NCI-H128 (cell line): ENCODE measurements around the gene MAP6.

ENCODE experiments used
- DNase-seq: peaks from one replicate; lab custom pipeline; 2025; ENCODE audit not compliant: unreplicated experiment; lab: John Stamatoyannopoulos, UW

The MAP6 gene

GRCh38 chr11:75571625-75572024 lies 97.2 kb downstream of the MAP6 start:
- DNase-seq: no peak

- DNase-seq: no peak
Observed at GRCh38 chr11:75570559-75571139, 98.2 kb downstream of the MAP6 start.

- DNase-seq: no peak
Observed at GRCh38 chr11:75568616-75569219, 100.1 kb downstream of the MAP6 start.

- DNase-seq: no peak
Observed at GRCh38 chr11:75567971-75568370, 100.9 kb downstream of the MAP6 start.

- no peak for DNase-seq
Observed at GRCh38 chr11:75566763-75567279, 102.0 kb downstream of the MAP6 start.

- no peak for DNase-seq
Observed at GRCh38 chr11:75565916-75566762, 102.7 kb downstream of the MAP6 start.

- DNase-seq: no peak
Observed at GRCh38 chr11:75565221-75565814, 103.5 kb downstream of the MAP6 start.

GRCh38 chr11:75563978-75564552 lies 104.8 kb downstream of the MAP6 start:
- DNase-seq: no peak

- no peak for DNase-seq
Observed at GRCh38 chr11:75563501-75563977, 105.3 kb downstream of the MAP6 start.

GRCh38 chr11:75562836-75563484 lies 105.9 kb downstream of the MAP6 start:
- DNase-seq: no peak

GRCh38 chr11:75562048-75562835 lies 106.6 kb downstream of the MAP6 start, which contains the start of gene SERPINH1:
SERPINH1 (plus strand) TSS chr11:75562253; CDS start chr11:75566350, 4,097 bp downstream.
- DNase-seq: peak; percentile 54

- DNase-seq: no peak
Observed at GRCh38 chr11:75561426-75562047, 107.3 kb downstream of the MAP6 start.

- DNase-seq: no peak
Observed at GRCh38 chr11:75560644-75561043, 108.2 kb downstream of the MAP6 start.

GRCh38 chr11:75558939-75559843 lies 109.6 kb downstream of the MAP6 start:
- DNase-seq: no peak

GRCh38 chr11:75557666-75558494 lies 111.0 kb downstream of the MAP6 start:
- DNase-seq: no peak

- no peak for DNase-seq
Observed at GRCh38 chr11:75556275-75556674, 112.6 kb downstream of the MAP6 start.

GRCh38 chr11:75555079-75555811 lies 113.6 kb downstream of the MAP6 start:
- DNase-seq: no peak
